ENCODE results near the gene TPCN2.

DNA sequence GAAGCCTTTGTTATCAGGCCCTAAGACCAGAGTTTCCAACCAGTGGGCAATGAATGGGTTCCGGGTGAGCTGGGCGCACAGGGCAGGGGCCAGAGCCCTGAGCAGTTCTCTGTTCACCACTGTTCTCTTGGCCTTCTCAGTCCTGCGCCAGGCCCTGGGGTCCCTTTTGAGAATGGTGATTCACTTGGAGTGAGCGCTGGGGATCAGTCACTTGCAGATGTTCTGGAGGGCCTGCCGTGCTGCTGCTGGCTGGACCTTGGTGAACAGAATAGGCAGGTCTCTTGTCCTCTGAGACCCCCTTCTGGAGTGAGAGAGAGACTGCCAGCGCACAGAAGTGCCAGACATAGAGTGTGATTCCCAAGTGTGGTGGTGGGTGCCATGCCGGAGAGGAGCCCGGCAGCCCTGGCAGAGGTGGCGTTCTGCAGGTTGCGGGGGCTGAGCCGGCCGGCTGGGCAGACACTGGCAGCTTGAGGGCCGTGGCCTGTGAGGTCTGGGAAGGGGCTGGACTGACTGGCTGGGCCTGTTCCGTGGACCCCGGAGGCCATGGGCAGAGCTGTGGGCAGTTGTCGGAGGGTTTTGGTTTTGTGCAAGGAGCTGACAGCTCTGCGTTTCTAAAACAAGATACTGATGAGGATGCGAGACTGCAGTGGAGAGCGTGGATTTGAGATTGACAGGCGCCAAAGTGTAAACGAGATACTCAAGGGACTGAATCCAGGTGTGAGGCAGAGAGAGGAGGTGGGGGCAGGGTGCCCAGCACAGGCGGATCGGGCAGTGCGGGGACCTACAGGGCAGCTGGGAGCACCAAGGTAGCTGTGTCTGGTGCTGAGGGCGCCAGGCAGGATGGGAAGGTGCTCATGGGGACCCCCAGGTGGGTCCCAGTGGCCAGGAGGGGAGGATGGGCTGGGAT, 12.3 kb downstream of the TPCN2 start:
- no peak for TF ChIP-seq CTCF (IDR thresholded peaks at IDR 0.05; ENCODE audit: borderline replicate concordance, extremely low read depth, low read length, poor library complexity, severe bottlenecking)
- TF ChIP-seq EZH2 (IDR thresholded peaks at IDR 0.05; ENCODE audit: borderline replicate concordance, low read depth, low read length, severe bottlenecking), result no peak

All from DND-41 (cell line).